ENCODE data around the gene JAGN1. TPM values are rescaled to one million over a fixed set of nuclear protein-coding genes. Genes with fewer than 3 reads are reported as not detected.
"Not testable (repeated sequence)": the region's sequence is repeated elsewhere in the genome, so short reads cannot be mapped to it uniquely, and the experiment has no call there.

JAGN1 gene
- total RNA-seq, 1 experiment from 2014 or later: 49.7 TPM

- peak overlapping the region; percentile 54 for H3K4me3 Mint-ChIP-seq (ENCODE audit: unreplicated experiment)
- peaks cover 16% of the 10 kb centered on the region for H3K4me1 Mint-ChIP-seq (ENCODE audit: insufficient read depth, unreplicated experiment)
- intact Hi-C loops (cut with micrococcal nuclease): no loop called here
These were observed 26.0 kb upstream of the JAGN1 start for GRCh38 chr3:9864200-9864927.

GRCh38 chr3:9865125-9865637 is 25.2 kb upstream of the JAGN1 start:
- H3K36me3 Mint-ChIP-seq (ENCODE audit: insufficient read depth, unreplicated experiment); intact Hi-C loops (cut with micrococcal nuclease); BruUV-seq (replicated peaks); DNase-seq (ENCODE audit: unreplicated experiment); H3K9me3 Mint-ChIP-seq (ENCODE audit: unreplicated experiment); H3K27me3 Mint-ChIP-seq (ENCODE audit: insufficient read depth, unreplicated experiment): not testable (repeated sequence)
- Mint-ChIP-seq H3K4me1 (ENCODE audit: insufficient read depth, unreplicated experiment) (peaks cover 16% of the 10 kb centered on the region), H3K4me3 (ENCODE audit: unreplicated experiment) (peak overlapping the region; percentile 54), H3K27ac (ENCODE audit: low read depth, unreplicated experiment) (peak overlapping the region; percentile 84)
- ChIA-PET CTCF (interaction anchor here (1.0 to 1.5 kb wide), 4 partner anchors 13 to 26 kb away, joined by 3 to 6 read pairs (median 4); no protein-coding TSS in a partner anchor), POLR2A (interaction anchor here (0.7 to 6.2 kb wide), 17 partner anchors 13 to 150 kb away, joined by 3 to 70 read pairs (median 5); partner anchors contain the start of genes CRELD1, IL17RC, IL17RE and JAGN1)

More at GRCh38 chr3:9864200-9864927, 26.0 kb upstream of the JAGN1 start:
- H3K9me3 Mint-ChIP-seq (ENCODE audit: unreplicated experiment): no peaks in the 10 kb centered on the region
- ChIA-PET POLR2A (interaction anchor here (0.6 to 6.2 kb wide), 22 partner anchors 10 to 277 kb away, joined by 3 to 70 read pairs (median 4); partner anchors contain the start of genes ARPC4, CIDEC, CRELD1 and IL17RC), CTCF (interaction anchor here (1.0 to 1.5 kb wide), 4 partner anchors 12 to 27 kb away, joined by 3 to 6 read pairs (median 4); no protein-coding TSS in a partner anchor)
- no peak for TF ChIP-seq CTCF (IDR thresholded peaks at IDR 0.05; ENCODE audit: unreplicated experiment)
- BruUV-seq (replicated peaks): no TSS peak
- H3K27ac Mint-ChIP-seq (ENCODE audit: low read depth, unreplicated experiment): peak overlapping the region; percentile 84
- no peaks in the 10 kb centered on the region for H3K36me3 Mint-ChIP-seq (ENCODE audit: insufficient read depth, unreplicated experiment)
- no peaks in the 10 kb centered on the region for H3K27me3 Mint-ChIP-seq (ENCODE audit: insufficient read depth, unreplicated experiment)
- DNase-seq (ENCODE audit: unreplicated experiment): peak; percentile 98

GRCh38 chr3:9866639-9867038 is 23.8 kb upstream of the JAGN1 start:
- Mint-ChIP-seq H3K4me1 (ENCODE audit: insufficient read depth, unreplicated experiment) (peaks cover 16% of the 10 kb centered on the region), H3K27me3 (ENCODE audit: insufficient read depth, unreplicated experiment) (no peaks in the 10 kb centered on the region), H3K4me3 (ENCODE audit: unreplicated experiment) (no peak overlapping the region), H3K9me3 (ENCODE audit: unreplicated experiment) (no peaks in the 10 kb centered on the region), H3K36me3 (ENCODE audit: insufficient read depth, unreplicated experiment) (no peaks in the 10 kb centered on the region), H3K27ac (ENCODE audit: low read depth, unreplicated experiment) (peak overlapping the region; percentile 84)
- intact Hi-C loops (cut with micrococcal nuclease): no loop called here
- peak; percentile 32 for DNase-seq (ENCODE audit: unreplicated experiment)
- ChIA-PET CTCF (interaction anchor here (0.8 to 1.9 kb wide), 3 partner anchors 17 to 80 kb away, joined by 3 to 9 read pairs (median 5); no protein-coding TSS in a partner anchor), POLR2A (interaction anchor here (1.1 to 6.2 kb wide), 4 partner anchors 18 to 46 kb away, joined by 3 to 70 read pairs (median 12); partner anchors contain the start of gene JAGN1)
- BruUV-seq (replicated peaks): no TSS peak
- no peak for TF ChIP-seq CTCF (IDR thresholded peaks at IDR 0.05; ENCODE audit: unreplicated experiment)

GRCh38 chr3:9867106-9867505 is 23.3 kb upstream of the JAGN1 start:
- no peak for DNase-seq (ENCODE audit: unreplicated experiment)
- CTCF ChIA-PET: interaction anchor here (1.3 to 1.9 kb wide), 3 partner anchors 17 to 79 kb away, joined by 4 to 9 read pairs (median 5); no protein-coding TSS in a partner anchor
- H3K4me3 Mint-ChIP-seq (ENCODE audit: unreplicated experiment): no peak overlapping the region
- intact Hi-C loops (cut with micrococcal nuclease): no loop called here
- peaks cover 16% of the 10 kb centered on the region for H3K4me1 Mint-ChIP-seq (ENCODE audit: insufficient read depth, unreplicated experiment)
- H3K36me3 Mint-ChIP-seq (ENCODE audit: insufficient read depth, unreplicated experiment): no peaks in the 10 kb centered on the region
- no TSS peak for BruUV-seq (replicated peaks)
- no peaks in the 10 kb centered on the region for H3K27me3 Mint-ChIP-seq (ENCODE audit: insufficient read depth, unreplicated experiment)
- H3K9me3 Mint-ChIP-seq (ENCODE audit: unreplicated experiment): no peaks in the 10 kb centered on the region
- POLR2A ChIA-PET: interaction anchor here (1.1 to 6.2 kb wide), 4 partner anchors 17 to 46 kb away, joined by 3 to 70 read pairs (median 12); partner anchors contain the start of gene JAGN1
- TF ChIP-seq CTCF (IDR thresholded peaks at IDR 0.05; ENCODE audit: unreplicated experiment): no peak
- H3K27ac Mint-ChIP-seq (ENCODE audit: low read depth, unreplicated experiment): peak overlapping the region; percentile 84
